NCI-H2196 (cell line): ENCODE results near the gene ACTL10.
"Not testable (repeated sequence)": the region's sequence is repeated elsewhere in the genome, so short reads cannot be mapped to it uniquely, and the experiment has no call there.

Experiments used
- DNase-seq: peaks from one replicate; lab custom pipeline; 2025; ENCODE audit not compliant: unreplicated experiment; lab: John Stamatoyannopoulos, UW

Gene ACTL10

DNA sequence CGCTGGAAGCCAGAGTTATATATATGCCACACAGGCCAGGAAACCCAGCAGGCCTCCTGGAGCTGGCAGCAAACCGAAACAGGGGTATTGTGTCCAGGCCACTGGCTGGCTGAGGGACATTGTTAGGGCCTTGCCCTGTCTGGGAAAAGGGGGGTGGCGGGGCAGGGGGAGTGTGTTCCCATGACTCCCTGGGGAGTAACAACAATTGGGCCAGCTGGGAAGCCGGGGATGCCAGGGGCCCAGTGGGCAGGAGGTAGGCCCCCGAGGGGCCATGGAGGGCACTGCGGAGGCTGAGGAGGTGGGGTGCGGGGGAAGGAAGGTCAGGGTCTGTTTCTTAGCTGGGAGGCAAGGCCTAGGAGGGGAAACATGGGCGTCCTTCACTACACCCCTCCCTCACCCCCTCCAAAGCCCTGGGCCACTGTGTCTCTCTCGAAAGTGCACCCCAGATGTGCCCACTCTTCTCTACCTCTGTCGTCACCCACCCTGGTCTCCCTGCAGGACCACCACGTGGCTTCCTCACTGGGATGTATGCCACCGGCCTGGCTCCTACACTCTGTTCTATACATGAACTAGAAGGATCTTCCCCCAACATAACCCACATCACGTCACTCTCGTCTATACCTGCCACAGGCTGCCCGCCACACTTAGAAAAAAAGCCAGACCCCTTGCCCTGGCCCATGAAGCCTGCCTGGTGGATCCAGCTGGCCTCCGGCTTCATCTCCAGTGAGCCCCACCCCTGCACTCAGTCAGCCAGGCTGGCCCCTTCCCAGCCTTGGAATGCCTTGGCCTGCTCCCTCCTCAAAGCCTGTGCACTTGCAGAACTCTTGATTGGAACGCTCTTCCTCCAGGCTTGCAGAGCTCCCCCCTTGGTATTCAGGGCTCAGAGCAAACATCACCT lies 27.2 kb downstream of the ACTL10 start:
- no peak for DNase-seq

GRCh38 chr20:33694639-33695012 lies 27.9 kb downstream of the ACTL10 start:
- no peak for DNase-seq

DNA sequence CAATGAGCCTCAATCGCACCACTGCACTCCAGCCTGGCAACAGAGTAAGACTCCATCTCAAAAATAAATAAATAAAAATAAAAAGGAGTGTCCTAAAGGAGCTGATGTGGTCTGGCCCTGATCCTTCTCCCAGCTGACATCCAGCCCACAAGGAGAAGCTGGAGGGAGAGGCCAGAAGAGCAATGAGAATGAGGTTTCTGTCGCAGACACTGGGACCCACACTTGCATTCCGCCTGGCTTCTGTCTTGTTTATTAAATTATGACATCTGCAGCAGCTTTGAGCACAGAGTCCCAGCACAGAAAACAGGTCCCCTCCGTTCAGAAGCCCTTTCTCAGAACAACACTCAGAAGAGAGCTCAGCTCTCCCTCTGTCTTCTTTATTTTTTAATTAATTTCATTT lies 29.7 kb downstream of the ACTL10 start:
- no peak for DNase-seq

GRCh38 chr20:33697129-33697528 lies 30.4 kb downstream of the ACTL10 start:
- no peak for DNase-seq

- DNase-seq, result not testable (repeated sequence)
Measured at GRCh38 chr20:33698966-33699365, 32.2 kb downstream of the ACTL10 start.

DNA sequence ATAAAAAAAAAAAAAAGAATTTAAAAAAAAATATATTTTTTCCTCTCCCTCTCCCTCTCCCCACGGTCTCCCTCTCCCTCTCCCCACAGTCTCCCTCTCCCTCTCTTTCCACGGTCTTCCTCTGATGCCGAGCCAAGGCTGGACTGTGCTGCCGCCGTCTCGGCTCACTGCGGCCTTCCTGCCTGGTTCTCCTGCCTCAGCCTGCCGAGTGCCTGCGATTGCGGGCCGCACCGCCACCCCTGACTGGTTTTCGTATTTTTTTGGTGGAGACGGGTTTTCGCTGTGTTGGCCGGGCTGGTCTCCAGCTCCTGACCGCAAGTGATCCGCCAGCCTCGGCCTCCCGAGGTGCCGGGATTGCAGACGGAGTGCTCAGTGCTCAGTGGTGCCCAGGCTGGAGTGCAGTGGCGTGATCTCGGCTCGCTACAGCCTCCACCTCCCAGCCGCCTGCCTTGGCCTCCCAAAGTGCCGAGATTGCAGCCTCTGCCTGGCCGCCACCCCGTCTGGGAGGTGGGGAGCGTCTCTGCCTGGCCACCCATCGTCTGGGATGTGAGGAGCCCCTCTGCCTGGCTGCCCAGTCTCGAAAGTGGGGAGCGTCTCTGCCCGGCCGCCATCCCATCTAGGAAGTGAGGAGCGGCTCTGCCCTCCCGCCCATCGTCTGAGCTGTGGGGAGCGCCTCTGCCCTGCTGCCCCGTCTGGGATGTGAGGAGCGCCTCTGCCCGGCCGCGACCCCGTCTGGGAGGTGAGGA lies 34.1 kb downstream of the ACTL10 start:
- not testable (repeated sequence) for DNase-seq

DNA sequence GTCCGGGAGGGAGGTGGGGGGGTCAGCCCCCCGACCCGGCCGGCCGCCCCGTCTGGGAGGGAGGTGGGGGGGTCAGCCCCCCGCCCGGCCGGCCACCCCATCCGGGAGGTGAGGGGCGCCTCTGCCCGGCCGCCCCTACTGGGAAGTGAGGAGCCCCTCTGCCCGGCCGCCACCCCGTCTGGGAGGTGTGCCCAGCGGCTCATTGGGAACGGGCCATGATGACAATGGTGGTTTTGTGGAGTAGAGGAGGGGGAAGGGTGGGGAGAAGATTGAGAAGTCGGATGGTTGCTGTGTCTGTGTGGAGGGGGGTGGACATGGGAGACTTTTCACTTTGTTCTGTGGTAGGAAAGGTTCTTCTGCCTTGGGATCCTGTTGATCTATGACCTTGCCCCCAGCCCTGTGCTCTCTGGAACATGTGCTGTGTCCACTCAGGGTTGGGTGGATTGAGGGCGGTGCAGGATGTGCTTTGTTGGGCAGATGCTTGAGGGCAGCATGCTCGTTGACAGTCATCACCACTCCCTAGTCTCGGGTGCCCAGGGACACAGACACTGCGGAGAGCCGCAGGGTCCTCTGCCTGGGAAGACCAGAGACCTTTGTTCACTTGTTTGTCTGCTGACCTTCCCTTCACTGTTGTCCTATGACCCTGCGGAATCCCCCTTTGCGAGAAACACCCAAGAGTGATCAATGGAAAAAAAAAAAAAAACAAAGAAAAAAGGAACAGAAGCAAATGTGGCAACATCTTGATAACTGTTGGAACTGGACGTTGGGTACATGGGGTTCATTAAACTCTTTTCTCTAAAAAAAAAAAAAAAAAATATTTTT lies 35.1 kb downstream of the ACTL10 start:
- no peak for DNase-seq

DNA sequence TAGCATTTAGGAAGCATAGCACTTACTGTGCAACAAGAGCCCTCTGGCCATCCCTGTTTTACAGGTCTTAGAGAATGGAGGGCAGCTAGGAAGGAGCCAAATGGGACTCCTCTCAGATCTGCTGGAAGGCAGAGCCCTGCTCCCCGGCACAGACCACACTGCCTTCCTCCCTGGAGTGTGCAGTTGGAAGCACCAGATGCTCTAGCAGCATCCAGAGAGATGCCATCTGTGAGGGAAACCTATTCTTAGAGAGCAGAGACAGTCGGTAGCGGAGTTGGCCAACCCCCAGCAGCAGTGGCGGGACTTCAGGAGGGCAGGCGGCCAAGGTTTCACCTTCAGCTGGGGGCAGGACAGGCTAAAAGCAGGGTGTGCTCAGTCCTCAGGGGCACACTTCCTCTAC lies 36.1 kb downstream of the ACTL10 start:
- peak; percentile 51 for DNase-seq

DNA sequence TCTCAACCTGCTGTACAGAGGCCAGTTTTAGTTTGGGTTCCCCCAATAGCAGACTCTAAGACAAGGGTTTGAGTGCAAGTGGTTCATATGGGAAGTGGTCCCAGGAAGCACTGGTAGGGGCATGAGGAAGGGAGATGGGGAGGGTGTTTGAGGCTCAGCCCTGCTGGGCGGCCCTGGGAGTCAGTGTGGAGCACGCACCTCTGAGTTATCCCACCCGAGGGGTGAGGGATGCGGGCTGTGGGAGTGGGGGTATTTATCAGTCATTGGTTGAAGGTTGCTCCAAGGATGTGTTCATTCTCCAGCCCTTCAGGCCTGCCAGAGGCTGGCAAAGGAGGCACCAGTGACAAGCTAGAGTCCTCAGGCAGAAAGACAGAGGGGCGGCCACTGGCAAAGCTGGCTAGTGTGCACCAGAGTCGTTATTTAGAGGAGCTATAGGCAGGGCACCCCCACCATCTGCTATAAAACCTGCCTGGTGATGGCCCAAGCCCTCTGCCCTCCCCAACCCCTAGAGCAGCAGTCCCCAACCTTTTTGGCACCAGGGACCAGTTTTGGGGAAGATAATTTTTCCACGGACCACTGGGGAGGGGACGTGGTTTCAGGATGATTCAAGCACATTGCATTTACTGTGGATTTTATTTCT lies 36.9 kb downstream of the ACTL10 start:
- DNase-seq, result no peak

GRCh38 chr20:33704197-33704924 lies 37.6 kb downstream of the ACTL10 start:
- no peak for DNase-seq

- no peak for DNase-seq
Measured at GRCh38 chr20:33707668-33708067, 40.9 kb downstream of the ACTL10 start.

DNA sequence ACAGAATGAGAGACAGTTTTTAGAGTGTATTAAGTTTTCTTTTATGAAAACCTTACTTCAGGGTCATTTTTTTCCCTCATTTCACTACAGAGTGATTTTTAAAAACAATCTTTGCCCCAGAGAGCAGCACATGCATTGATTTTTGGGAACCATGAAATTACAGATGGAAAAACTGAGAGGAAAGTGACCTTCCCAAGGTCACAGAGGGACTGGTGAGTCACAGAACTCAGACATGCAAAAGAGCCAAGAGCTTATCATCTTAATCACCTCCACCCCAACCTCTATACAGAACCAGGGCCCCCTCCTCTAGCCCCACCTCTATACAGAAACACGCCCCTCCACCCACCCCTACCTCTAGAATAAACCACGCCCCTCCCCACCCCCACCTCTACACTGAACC lies 42.7 kb downstream of the ACTL10 start:
- no peak for DNase-seq

- no peak for DNase-seq
Measured at GRCh38 chr20:33709905-33710541, 43.3 kb downstream of the ACTL10 start.

DNA sequence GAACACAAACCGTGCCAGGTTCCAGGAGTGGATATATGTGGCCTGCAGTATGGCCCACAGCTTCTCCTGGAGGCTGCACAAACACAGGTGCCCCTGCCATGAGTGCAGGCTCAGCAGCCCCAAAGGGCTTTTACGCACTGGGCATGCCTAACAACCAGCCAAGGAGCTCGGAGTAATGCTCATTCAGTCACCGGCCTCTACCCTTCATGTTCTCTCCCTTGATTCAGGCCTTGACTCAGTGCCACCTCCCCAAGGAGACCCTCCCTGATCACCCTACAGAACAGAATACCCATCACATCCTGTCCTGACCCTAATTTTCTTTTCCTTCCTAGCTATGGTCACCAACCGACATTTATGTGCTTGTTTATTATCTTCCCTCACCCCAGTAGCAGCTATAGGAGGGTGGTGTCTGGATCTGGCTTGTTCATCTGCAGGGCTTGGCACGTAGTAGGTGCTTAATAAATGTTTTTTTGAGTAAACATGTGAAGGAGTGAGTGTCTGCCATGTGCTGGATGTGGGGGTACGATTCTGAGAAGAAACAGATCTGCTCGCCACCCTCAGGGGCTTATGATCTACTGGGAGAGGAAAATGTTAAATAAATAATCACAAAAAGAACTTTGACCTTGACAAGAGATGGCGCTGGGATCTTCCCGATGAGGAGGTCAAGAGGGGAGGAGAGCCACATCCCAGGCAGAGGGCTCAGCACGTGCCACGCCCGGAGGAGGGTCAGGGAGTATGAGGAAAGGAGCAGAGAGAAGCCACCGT lies 44.1 kb downstream of the ACTL10 start:
- DNase-seq, result no peak

DNA sequence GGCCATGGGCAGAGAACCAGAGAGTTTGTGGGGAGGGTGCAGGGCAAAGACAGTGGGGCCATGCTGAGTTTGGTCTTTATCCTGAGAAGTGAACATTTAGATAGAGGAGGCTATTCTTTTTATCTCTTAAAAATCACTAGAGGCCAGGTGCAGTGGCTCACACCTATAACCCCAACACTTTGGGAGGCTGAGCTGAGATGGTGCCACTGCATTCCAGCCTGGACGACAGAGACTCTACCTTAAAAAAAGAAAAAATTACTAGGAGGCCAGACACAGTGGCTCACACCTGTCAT lies 44.6 kb downstream of the ACTL10 start:
- DNase-seq, result no peak

DNA sequence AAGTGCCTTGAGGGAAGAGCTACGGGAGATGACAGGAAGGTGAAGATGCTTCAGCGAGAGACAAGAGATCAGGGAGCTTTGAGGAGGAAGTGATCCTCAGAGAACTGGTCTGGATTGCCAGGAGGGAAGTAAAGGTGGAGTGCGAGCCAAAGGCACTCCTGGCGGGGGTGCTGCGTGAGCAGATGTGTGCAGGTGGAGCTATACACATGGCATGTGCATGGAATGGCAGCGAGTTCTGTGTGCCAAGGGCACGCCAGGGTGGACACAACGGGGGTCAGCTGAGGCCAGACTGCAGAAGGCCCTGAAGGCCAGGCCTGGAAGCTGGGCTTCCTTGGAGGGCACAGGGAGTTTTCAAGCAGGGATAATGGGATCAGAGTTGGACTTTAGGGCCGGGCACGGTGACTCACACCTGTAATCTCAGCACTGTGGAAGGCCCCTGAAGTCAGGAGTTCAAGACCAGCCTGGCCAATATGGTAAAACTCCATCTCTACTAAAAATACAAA lies 47.2 kb downstream of the ACTL10 start:
- no peak for DNase-seq

DNA sequence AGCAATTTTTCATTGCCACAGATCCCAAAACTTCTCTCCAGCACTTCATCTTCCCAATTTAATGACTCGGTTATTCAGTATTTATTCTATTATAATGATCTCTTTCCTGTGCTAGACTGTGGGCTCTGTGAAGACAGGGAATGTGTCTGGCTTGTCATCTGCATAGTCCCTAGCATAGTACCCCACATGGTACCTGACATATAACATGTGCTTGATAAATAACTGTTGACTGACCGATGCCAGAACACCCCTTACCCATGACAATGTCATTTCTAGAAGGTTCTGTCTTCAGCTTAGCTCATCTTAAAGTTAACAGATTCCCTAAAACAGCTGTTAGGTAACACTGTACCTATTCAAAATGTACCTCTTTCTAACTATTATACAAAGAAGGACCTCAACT lies 49.8 kb downstream of the ACTL10 start:
- no peak for DNase-seq
